ENCODE data around the gene CASKIN1. TPM values are rescaled to one million over a fixed set of nuclear protein-coding genes. Genes with fewer than 3 reads are reported as not detected.
"Not testable (repeated sequence)": the region's sequence is repeated elsewhere in the genome, so short reads cannot be mapped to it uniquely, and the experiment has no call there.

Gene CASKIN1
- total RNA-seq, 1 experiment from 2014 or later, result 7.9 TPM

GRCh38 chr16:2142942-2143877 lies 53.2 kb downstream of the CASKIN1 start:
- Histone ChIP-seq H3K4ac (ENCODE audit: low read depth, low read length) (no peak overlapping the region), H4K8ac (replicated peaks; ENCODE audit: insufficient read length, low read depth, low read length) (no peak overlapping the region), H2AK5ac (ENCODE audit: insufficient read length, low read length) (no peak overlapping the region), H3K27me3 (ENCODE audit: insufficient read depth, low read length) (no peaks in the 10 kb centered on the region), H4K91ac (ENCODE audit: insufficient read length, low read depth, low read length) (no peak overlapping the region), H3K18ac (ENCODE audit: insufficient read length, low read depth, low read length) (no peak overlapping the region), H2AFZ (ENCODE audit: low read length) (no peak overlapping the region), H2BK12ac (ENCODE audit: insufficient read length, low read depth, low read length) (no peak overlapping the region), H2BK15ac (ENCODE audit: low read depth, low read length) (no peak overlapping the region), H3K56ac (ENCODE audit: insufficient read length, low read depth, low read length) (no peak overlapping the region), H2BK20ac (ENCODE audit: low read depth, low read length, poor library complexity, severe bottlenecking) (no peak overlapping the region), H3K4me2 (ENCODE audit: insufficient read depth, insufficient read length, low read length) (no peak overlapping the region), H4K5ac (ENCODE audit: insufficient read length, low read depth, low read length) (no peak overlapping the region), H3K4me1 (ENCODE audit: insufficient read depth, low read length) (no peaks in the 10 kb centered on the region), H3K27ac (ENCODE audit: insufficient read length, low read depth, low read length) (no peak overlapping the region), H3K9ac (ENCODE audit: extremely low read depth, insufficient read length, low read length) (no peak overlapping the region), H4K20me1 (ENCODE audit: control insufficient read depth, insufficient read depth, insufficient read length) (no peaks in the 10 kb centered on the region), H2BK120ac (ENCODE audit: low read depth, low read length, poor library complexity, severe bottlenecking) (no peak overlapping the region), H3K23me2 (ENCODE audit: insufficient read length, low read depth, low read length, poor library complexity, severe bottlenecking) (no peaks in the 10 kb centered on the region), H3K23ac (ENCODE audit: insufficient read length, low read depth, low read length) (no peak overlapping the region), H3T11ph (ENCODE audit: low read length) (no peak overlapping the region), H3K79me1 (ENCODE audit: insufficient read depth, low read depth, low read length, poor library complexity, severe bottlenecking) (no peaks in the 10 kb centered on the region), H3K14ac (ENCODE audit: insufficient read depth, low read length) (no peak overlapping the region; the same call in 1 of the 2 replicates), H3K9me3 (ENCODE audit: control insufficient read depth, low read depth, low read length) (no peaks in the 10 kb centered on the region), H3K79me2 (ENCODE audit: insufficient read depth, low read length) (no peaks in the 10 kb centered on the region), H2BK5ac (ENCODE audit: insufficient read length, low read length) (no peak overlapping the region)
- DNase-seq, result peak; percentile 36
- H3K4me1 Mint-ChIP-seq, result no peaks in the 10 kb centered on the region; a peak in 1 of 4 replicates
- peaks cover 51% of the 10 kb centered on the region for H3K27me3 Mint-ChIP-seq (ENCODE audit: low read depth)
- H3K27ac Mint-ChIP-seq, result no peak overlapping the region; a peak in 1 of 7 replicates
- no peaks in the 10 kb centered on the region for H3K9me3 Mint-ChIP-seq
- no CpG with 5 or more reads among the region's 31 CpGs for WGBS (ENCODE audit: extremely low coverage, insufficient read length, low lambda C conversion rate)
- TF ChIP-seq, protein P1, sequence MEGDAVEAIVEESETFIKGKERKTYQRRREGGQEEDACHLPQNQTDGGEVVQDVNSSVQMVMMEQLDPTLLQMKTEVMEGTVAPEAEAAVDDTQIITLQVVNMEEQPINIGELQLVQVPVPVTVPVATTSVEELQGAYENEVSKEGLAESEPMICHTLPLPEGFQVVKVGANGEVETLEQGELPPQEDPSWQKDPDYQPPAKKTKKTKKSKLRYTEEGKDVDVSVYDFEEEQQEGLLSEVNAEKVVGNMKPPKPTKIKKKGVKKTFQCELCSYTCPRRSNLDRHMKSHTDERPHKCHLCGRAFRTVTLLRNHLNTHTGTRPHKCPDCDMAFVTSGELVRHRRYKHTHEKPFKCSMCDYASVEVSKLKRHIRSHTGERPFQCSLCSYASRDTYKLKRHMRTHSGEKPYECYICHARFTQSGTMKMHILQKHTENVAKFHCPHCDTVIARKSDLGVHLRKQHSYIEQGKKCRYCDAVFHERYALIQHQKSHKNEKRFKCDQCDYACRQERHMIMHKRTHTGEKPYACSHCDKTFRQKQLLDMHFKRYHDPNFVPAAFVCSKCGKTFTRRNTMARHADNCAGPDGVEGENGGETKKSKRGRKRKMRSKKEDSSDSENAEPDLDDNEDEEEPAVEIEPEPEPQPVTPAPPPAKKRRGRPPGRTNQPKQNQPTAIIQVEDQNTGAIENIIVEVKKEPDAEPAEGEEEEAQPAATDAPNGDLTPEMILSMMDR (conservative IDR thresholded peaks at IDR 0.05), result no peak
- H3K36me3 Mint-ChIP-seq (ENCODE audit: insufficient read depth in 1 of 3, low read depth in 3 of 3), result no peaks in the 10 kb centered on the region
- H3K4me3 Mint-ChIP-seq, result no peak overlapping the region

DNA sequence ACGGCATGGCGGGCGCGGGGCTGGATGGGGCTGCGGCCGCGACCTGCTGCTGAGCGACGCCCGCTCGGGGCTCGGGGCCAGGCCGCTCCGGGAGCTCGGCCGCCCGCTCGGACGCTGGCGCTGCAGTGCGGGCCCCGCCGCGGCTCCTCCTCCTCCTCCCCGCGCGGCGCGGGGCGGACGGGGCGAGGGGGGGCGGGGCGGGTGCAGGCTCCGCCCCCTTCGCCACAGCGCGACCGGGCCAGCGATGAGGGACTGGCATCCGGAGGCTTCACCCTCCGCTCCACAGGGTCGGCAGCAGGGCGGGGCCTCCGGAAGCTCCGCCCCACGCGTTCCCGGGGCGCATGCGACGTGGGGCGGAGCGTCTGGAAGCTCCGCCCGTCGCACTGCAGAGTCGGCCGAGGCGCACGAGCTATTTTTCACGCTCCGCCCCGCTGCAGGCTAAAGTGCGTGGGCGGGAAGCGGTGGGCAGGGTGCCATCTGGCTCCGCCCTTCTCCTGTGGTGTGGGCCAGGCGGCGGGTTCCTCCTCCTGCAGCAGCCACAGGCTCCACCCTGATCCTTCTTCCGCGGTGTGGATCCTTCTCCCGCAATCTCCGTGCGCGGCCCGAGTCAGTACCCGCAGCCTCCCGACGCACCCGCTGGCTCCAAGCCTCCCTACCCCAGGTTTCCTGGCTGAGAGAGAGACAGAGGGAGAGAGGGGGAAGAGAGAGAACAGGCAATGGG lies 60.5 kb downstream of the CASKIN1 start, which contains the start of gene PKD1:
Gene PKD1, minus strand, starts transcription at position 129 of the 721 bp plus-strand sequence. CDS start 209 bp downstream, outside the sequence.
- H4K20me1 ChIP-seq (ENCODE audit: control insufficient read depth, insufficient read depth, insufficient read length); H3K4me1 Mint-ChIP-seq: not testable (repeated sequence)

More for the DNA sequence above, 60.5 kb downstream of the CASKIN1 start, which contains the start of gene PKD1:
- H3K36me3 Mint-ChIP-seq (ENCODE audit: insufficient read depth in 1 of 3, low read depth in 3 of 3); H3K4me1 ChIP-seq (ENCODE audit: insufficient read depth, low read length); H3K23me2 ChIP-seq (ENCODE audit: insufficient read length, low read depth, low read length, poor library complexity, severe bottlenecking); H3K9me3 ChIP-seq (ENCODE audit: control insufficient read depth, low read depth, low read length); H3K9me3 Mint-ChIP-seq; H3K27ac ChIP-seq (ENCODE audit: insufficient read length, low read depth, low read length); H3K79me2 ChIP-seq (ENCODE audit: insufficient read depth, low read length); H3K79me1 ChIP-seq (ENCODE audit: insufficient read depth, low read depth, low read length, poor library complexity, severe bottlenecking); H3K23ac ChIP-seq (ENCODE audit: insufficient read length, low read depth, low read length); H2AFZ ChIP-seq (ENCODE audit: low read length); H3K27me3 ChIP-seq (ENCODE audit: insufficient read depth, low read length); H2AK5ac ChIP-seq (ENCODE audit: insufficient read length, low read length); H2BK20ac ChIP-seq (ENCODE audit: low read depth, low read length, poor library complexity, severe bottlenecking); H2BK15ac ChIP-seq (ENCODE audit: low read depth, low read length); H4K91ac ChIP-seq (ENCODE audit: insufficient read length, low read depth, low read length); H3T11ph ChIP-seq (ENCODE audit: low read length); H2BK12ac ChIP-seq (ENCODE audit: insufficient read length, low read depth, low read length); H2BK5ac ChIP-seq (ENCODE audit: insufficient read length, low read length); H4K8ac ChIP-seq (replicated peaks; ENCODE audit: insufficient read length, low read depth, low read length); H3K56ac ChIP-seq (ENCODE audit: insufficient read length, low read depth, low read length); H2BK120ac ChIP-seq (ENCODE audit: low read depth, low read length, poor library complexity, severe bottlenecking); H3K18ac ChIP-seq (ENCODE audit: insufficient read length, low read depth, low read length); H4K5ac ChIP-seq (ENCODE audit: insufficient read length, low read depth, low read length); H3K14ac ChIP-seq (ENCODE audit: insufficient read depth, low read length); H3K9ac ChIP-seq (ENCODE audit: extremely low read depth, insufficient read length, low read length); H3K4ac ChIP-seq (ENCODE audit: low read depth, low read length): not testable (repeated sequence)
- Mint-ChIP-seq H3K27ac (peak within 1 kb of the TSS in 2 of 3 experiments; percentile 94 to 95; a peak in 4 of 7 replicates), H3K27me3 (ENCODE audit: low read depth) (peaks cover 17% of the 10 kb centered on the region), H3K4me3 (peak within 1 kb of the TSS; percentile 79 to 97)
- WGBS (ENCODE audit: extremely low coverage, insufficient read length, low lambda C conversion rate), result no CpG with 5 or more reads among the region's 81 CpGs
- DNase-seq, result peak; percentile 88
- H3K4me2 ChIP-seq (ENCODE audit: insufficient read depth, insufficient read length, low read length), result peak within 1 kb of the TSS; percentile 2

Data from H9 (cell line).